Measurements from ENCODE around the gene PBX1. TPM values are rescaled to one million over a fixed set of nuclear protein-coding genes. Genes with fewer than 3 reads are reported as not detected.
A peak's percentile ranks its signal among the peaks of the same experiment; 100 is the strongest.

Gene PBX1
- total and polyA plus RNA-seq, 10 of the 15 experiments (the other 5 are each of a cell fraction or from before 2014, with no cell fraction given): 0.05 to 0.28 (median 0.11) TPM; not detected in 5

- SMC1A ChIA-PET (ENCODE audit: uncharacterized antibody, unreplicated experiment): interaction anchor here (1.8 kb wide), 1 partner anchor 9 kb away, joined by 6 read pairs; no protein-coding TSS in a partner anchor
- RAD21 ChIA-PET (ENCODE audit: unreplicated experiment): no interaction called here
- no peaks in the 10 kb centered on the region for H3K36me3 ChIP-seq (ENCODE audit: control insufficient read depth in 2 of 2, insufficient read depth in 2 of 2, low read length in 1 of 2)
- in situ Hi-C loops (cut with MboI): no loop called here
- TF ChIP-seq ZNF24 (IDR thresholded peaks at IDR 0.05) (peak; percentile 63; the same call in 1 of the 2 replicates), HDAC2 (IDR thresholded peaks at IDR 0.05) (no peak)
- H3K27ac ChIP-seq (ENCODE audit: control insufficient read depth, insufficient read depth): no peak overlapping the region
- FAIRE-seq (no peak), ATAC-seq (no peak), DNase-seq (ENCODE audit: low read depth, low spot score) (no peak)
- POLR2A ChIA-PET: interaction anchor here (0.5 kb wide), 1 partner anchor 1343 kb away, joined by 4 read pairs; no protein-coding TSS in a partner anchor
- H3K27me3 ChIP-seq (replicated peaks in 1 of 2; ENCODE audit: control insufficient read depth in 2 of 2, insufficient read depth in 2 of 2, low read length in 1 of 2): no peaks in the 10 kb centered on the region
- no peaks in the 10 kb centered on the region for H3K79me2 ChIP-seq (ENCODE audit: control insufficient read depth, insufficient read depth, low read length)
- no peak overlapping the region for H3K9ac ChIP-seq (ENCODE audit: control insufficient read depth, insufficient read depth, low read length)
- H3K4me3 ChIP-seq: no peak overlapping the region
- no peaks in the 10 kb centered on the region for H4K20me1 ChIP-seq (ENCODE audit: control insufficient read depth, insufficient read depth)
- WGBS (ENCODE audit: insufficient coverage, insufficient replicate concordance, low lambda C conversion rate, missing lambda C conversion rate): 12% methylated on average over 7 of the region's 7 CpGs
- H3K4me2 ChIP-seq (ENCODE audit: control insufficient read depth, insufficient read depth): no peak overlapping the region
- H3K9me3 ChIP-seq (replicated peaks; ENCODE audit: control insufficient read depth, insufficient read depth, low read length): no peaks in the 10 kb centered on the region
- H3K4me1 ChIP-seq (ENCODE audit: control insufficient read depth, insufficient read depth, low read length): no peaks in the 10 kb centered on the region
- BruUV-seq (replicated peaks): no TSS peak
- intact Hi-C loops (cut with micrococcal nuclease; ENCODE audit: unreplicated experiment): no loop called here
- H2AFZ ChIP-seq (ENCODE audit: control insufficient read depth, low read depth, low read length): no peak overlapping the region
- CTCF ChIA-PET: interaction anchor here (0.7 to 1.0 kb wide), 2 partner anchors 15 to 1261 kb away, joined by 3 to 4 read pairs; no protein-coding TSS in a partner anchor
Observed at GRCh38 chr1:164802529-164803282, 243.7 kb downstream of the PBX1 start.

- ChIA-PET RAD21 (ENCODE audit: unreplicated experiment) (no interaction called here), CTCF (interaction anchor here (0.7 to 1.0 kb wide), 2 partner anchors 16 to 1262 kb away, joined by 3 to 4 read pairs; no protein-coding TSS in a partner anchor), POLR2A (no interaction called here), SMC1A (ENCODE audit: uncharacterized antibody, unreplicated experiment) (interaction anchor here (1.8 kb wide), 1 partner anchor 8 kb away, joined by 6 read pairs; no protein-coding TSS in a partner anchor)
- DNase-seq (ENCODE audit: low read depth, low spot score): no peak
- Histone ChIP-seq H3K9me3 (replicated peaks; ENCODE audit: control insufficient read depth, insufficient read depth, low read length) (no peaks in the 10 kb centered on the region), H3K4me3 (no peak overlapping the region), H3K4me2 (ENCODE audit: control insufficient read depth, insufficient read depth) (no peak overlapping the region), H3K9ac (ENCODE audit: control insufficient read depth, insufficient read depth, low read length) (no peak overlapping the region), H4K20me1 (ENCODE audit: control insufficient read depth, insufficient read depth) (no peaks in the 10 kb centered on the region), H3K36me3 (ENCODE audit: control insufficient read depth in 2 of 2, insufficient read depth in 2 of 2, low read length in 1 of 2) (no peaks in the 10 kb centered on the region), H3K4me1 (ENCODE audit: control insufficient read depth, insufficient read depth, low read length) (no peaks in the 10 kb centered on the region), H3K27me3 (replicated peaks in 1 of 2; ENCODE audit: control insufficient read depth in 2 of 2, insufficient read depth in 2 of 2, low read length in 1 of 2) (no peaks in the 10 kb centered on the region), H2AFZ (ENCODE audit: control insufficient read depth, low read depth, low read length) (no peak overlapping the region), H3K79me2 (ENCODE audit: control insufficient read depth, insufficient read depth, low read length) (no peaks in the 10 kb centered on the region), H3K27ac (ENCODE audit: control insufficient read depth, insufficient read depth) (no peak overlapping the region)
- FAIRE-seq: no peak
- 0% methylated on average over 5 of the region's 5 CpGs for WGBS (ENCODE audit: insufficient coverage, insufficient replicate concordance, low lambda C conversion rate, missing lambda C conversion rate)
- no TSS peak for BruUV-seq (replicated peaks)
- intact Hi-C loops (cut with micrococcal nuclease; ENCODE audit: unreplicated experiment) (no loop called here), in situ Hi-C loops (cut with MboI) (no loop called here)
- no peak for ATAC-seq
- TF ChIP-seq RUNX3 (IDR thresholded peaks at IDR 0.05; ENCODE audit: low read length): peak; percentile 39
- TF ChIP-seq JUNB (IDR thresholded peaks at IDR 0.05): no peak
- no peak for TF ChIP-seq POLR2AphosphoS5 (IDR thresholded peaks at IDR 0.05; ENCODE audit: low read length)
Observed at GRCh38 chr1:164803366-164803765, 244.4 kb downstream of the PBX1 start.
